Urinary bladder (tissue), 4 donors: ENCODE measurements around the gene NECAB3. TPM values are rescaled to one million over a fixed set of nuclear protein-coding genes. Genes with fewer than 3 reads are reported as not detected.

Experiments
- DNase-seq: peaks from one replicate; pipeline ENCODE4 v3.0.0-alpha.2; 2015; ENCODE audit errors: extremely low spot score
- H3K27ac ChIP-seq: one replicate; pipeline ENCODE4 v1.5.1; 2013; ENCODE audit warnings: low read depth, mild to moderate bottlenecking, moderate library complexity
- H3K36me3 ChIP-seq: one replicate; pipeline ENCODE4 v1.6.1; 2013; ENCODE audit warnings: mild to moderate bottlenecking, moderate library complexity; ENCODE audit not compliant: insufficient read depth
- H3K4me1 ChIP-seq: one replicate; pipeline ENCODE4 v1.6.1; 2013; ENCODE audit warnings: mild to moderate bottlenecking, moderate library complexity; ENCODE audit not compliant: insufficient read depth
- H3K4me3 ChIP-seq: one replicate; pipeline ENCODE4 v1.5.1; 2013; ENCODE audit warnings: low read depth, low read length
- WGBS: extraction: QIAGEN DNeasy Blood & Tissue Kit; methylation state at CpG from one replicate; pipeline ENCODE4 v1.1.7; 2013; 5-methylcytosine and 5-hydroxymethylcytosine counted together
- polyA plus RNA-seq: library from polyadenylated mRNA; stranded (reverse); fragments of 200-250 nt; gene quantifications from one replicate; pipeline ENCODE4 v1.2.3, GENCODE V29; 2013
- total RNA-seq: library from RNA; depleted of rRNA; stranded (reverse); fragments of >200 nt; gene quantifications from one replicate; pipeline ENCODE4 v1.2.3, GENCODE V29; 2014
- donor health status: healthy with polysubstance abuse.
- donor health status: healthy.

Gene NECAB3
- total and polyA plus RNA-seq, 2 donors, result 18.6 to 33.4 TPM

DNA sequence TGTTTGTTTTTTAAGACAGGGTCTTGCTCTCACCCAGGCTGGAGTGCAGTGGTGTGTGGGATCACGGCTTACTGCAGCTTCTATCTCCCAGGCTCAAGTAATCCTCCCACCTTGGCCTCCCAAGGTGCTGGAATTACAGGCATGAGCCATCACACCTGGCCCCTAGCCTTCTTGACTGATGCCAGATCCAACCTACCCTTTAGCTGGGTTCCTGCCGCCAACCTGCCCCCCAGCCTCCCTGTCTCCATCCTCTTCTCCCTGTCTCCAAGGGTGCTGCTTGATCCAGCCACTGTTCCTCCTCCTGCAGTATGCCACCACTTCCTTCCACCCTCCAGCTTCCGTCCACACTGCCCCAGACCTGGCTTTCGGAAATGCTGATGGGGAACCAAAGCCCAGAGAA is 15.3 kb downstream of the NECAB3 start:
- 94% methylated on average over 4 of the region's 4 CpGs for WGBS
- Histone ChIP-seq H3K4me1 (no peaks in the 10 kb centered on the region), H3K36me3 (peaks cover 6% of the 10 kb centered on the region), H3K4me3 (no peak overlapping the region), H3K27ac (no peak overlapping the region)
- no peak for DNase-seq

DNA sequence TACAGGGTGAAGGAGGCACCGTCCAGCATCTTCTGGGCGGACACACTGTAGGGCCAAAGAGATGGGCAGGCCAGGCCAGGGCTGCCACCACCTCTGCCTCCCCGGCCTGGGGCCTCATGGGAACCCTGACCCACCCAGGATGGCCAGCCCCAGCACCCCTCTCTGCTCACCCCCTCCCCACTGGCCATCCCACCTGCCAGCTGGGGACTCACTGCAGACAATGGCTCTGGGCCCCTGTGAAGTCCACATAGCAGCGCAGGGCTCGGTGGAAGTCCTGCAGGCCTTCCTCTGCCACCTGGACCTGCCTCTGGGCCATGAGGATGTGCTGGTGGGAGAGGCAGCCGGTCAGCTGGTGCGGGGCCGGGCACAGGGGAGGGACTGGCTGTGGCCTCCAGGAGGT is 15.7 kb downstream of the NECAB3 start:
- H3K36me3 ChIP-seq, result peaks cover 6% of the 10 kb centered on the region
- DNase-seq, result no peak
- no peak overlapping the region for H3K27ac ChIP-seq
- no peak overlapping the region for H3K4me3 ChIP-seq
- H3K4me1 ChIP-seq, result no peaks in the 10 kb centered on the region
- WGBS, result 96% methylated on average over 8 of the region's 8 CpGs

DNA sequence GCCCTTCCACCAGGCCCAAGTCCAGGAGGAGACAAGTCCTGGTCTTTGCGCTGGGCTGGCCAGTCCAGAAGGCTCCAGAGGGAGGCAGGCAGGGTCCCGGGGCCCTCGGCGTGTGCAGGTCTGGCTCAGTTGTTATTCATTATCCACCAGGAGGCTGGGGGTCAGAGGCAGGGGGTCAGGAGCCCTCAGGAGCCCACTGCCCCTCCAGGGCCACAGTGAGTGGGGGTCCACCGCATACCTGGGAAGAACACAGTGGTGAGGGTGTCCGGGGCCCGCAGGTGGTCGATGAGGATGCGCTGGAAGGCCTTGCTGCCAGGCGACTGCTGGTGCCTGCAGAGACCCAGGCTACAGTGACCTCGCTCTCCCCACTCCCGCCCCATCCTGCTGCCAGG is 16.5 kb downstream of the NECAB3 start:
- H3K36me3 ChIP-seq, result peaks cover 6% of the 10 kb centered on the region
- DNase-seq, result no peak
- H3K4me1 ChIP-seq, result no peaks in the 10 kb centered on the region
- no peak overlapping the region for H3K4me3 ChIP-seq
- H3K27ac ChIP-seq, result no peak overlapping the region
- WGBS, result 94% methylated on average over 12 of the region's 12 CpGs

GRCh38 chr20:33656783-33657703 is 17.2 kb downstream of the NECAB3 start:
- DNase-seq, result no peak
- WGBS, result 92% methylated on average over 17 of the region's 17 CpGs
- H3K27ac ChIP-seq, result no peak overlapping the region

GRCh38 chr20:33656010-33656782 is 18.0 kb downstream of the NECAB3 start:
- whole genome bisulfite sequencing, result 95% methylated on average over 10 of the region's 10 CpGs
- Histone ChIP-seq H3K4me1 (no peaks in the 10 kb centered on the region), H3K36me3 (peaks cover 6% of the 10 kb centered on the region), H3K27ac (no peak overlapping the region), H3K4me3 (no peak overlapping the region)
- DNase-seq, result no peak

More at GRCh38 chr20:33656783-33657703, 17.2 kb downstream of the NECAB3 start:
- Histone ChIP-seq H3K4me3 (no peak overlapping the region), H3K36me3 (peaks cover 6% of the 10 kb centered on the region), H3K4me1 (no peaks in the 10 kb centered on the region)

- WGBS, result 50% methylated on average over 4 of the region's 4 CpGs
- DNase-seq, result no peak
- peaks cover 6% of the 10 kb centered on the region for H3K36me3 ChIP-seq
These were observed 19.1 kb downstream of the NECAB3 start for GRCh38 chr20:33655164-33655563.

DNA sequence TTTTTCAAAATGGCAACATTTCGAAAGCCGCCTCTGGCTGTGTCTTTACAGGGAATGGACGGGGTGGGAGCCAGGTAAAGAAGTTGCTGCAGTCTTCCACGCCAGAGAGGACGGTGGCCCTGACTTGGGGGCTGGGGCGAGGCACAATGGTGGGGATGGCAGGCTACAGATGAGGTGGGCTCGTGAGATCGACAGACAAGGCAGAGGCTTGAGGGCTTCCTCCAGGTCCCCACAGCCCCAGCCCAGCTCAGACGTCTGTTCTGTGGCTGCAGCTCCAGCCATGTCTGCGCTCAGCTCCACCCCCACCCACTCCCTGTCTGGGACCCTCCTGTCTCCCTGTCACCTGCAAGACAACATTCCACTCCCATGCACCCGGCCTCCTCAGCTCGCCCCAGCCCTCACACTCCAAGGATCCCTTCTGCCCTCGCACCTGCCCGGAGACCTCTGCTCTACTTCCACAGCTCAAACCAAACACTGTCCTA is 19.5 kb downstream of the NECAB3 start:
- H3K4me1 ChIP-seq, result no peaks in the 10 kb centered on the region
- 67% methylated on average over 14 of the region's 14 CpGs for WGBS
- DNase-seq, result no peak
- H3K27ac ChIP-seq, result no peak overlapping the region
- H3K4me3 ChIP-seq, result no peak overlapping the region
- peaks cover 6% of the 10 kb centered on the region for H3K36me3 ChIP-seq

More at GRCh38 chr20:33655164-33655563, 19.1 kb downstream of the NECAB3 start:
- no peak overlapping the region for H3K4me3 ChIP-seq
- no peak overlapping the region for H3K27ac ChIP-seq
- no peaks in the 10 kb centered on the region for H3K4me1 ChIP-seq

DNA sequence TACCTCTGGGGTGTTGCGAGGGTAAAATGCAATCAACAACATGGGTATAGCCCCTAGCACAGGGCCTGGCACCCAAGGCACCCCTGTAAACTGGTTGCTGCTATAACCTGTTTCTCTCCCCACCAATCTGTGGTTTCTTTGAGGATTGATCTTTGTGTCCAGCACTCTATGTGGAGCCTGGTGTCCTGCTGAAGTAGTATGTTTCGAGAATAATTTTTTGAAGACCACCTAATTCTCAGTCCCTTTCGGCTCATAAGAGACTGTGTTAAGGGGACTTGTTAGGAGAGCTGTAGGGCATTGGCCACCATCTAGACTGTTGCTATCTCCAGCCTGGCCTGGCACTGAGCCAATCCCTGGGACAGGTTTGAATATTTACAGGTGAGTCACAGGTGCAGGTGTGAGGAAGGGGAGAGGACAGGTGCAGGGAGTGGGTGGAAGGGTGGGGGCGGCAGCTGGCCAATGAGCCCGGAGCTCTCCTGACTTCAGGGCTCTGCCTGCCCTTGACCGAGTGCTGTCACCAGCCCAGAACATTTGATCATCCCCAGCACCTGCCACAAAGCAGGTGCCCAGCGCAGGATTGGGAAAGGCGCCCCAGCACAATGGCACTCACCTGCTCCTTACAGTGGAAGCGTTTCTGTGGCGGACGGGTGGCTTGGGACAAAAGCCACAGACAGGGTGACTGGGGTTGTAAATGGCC is 20.2 kb downstream of the NECAB3 start:
- no peak for DNase-seq
- Histone ChIP-seq H3K4me1 (no peaks in the 10 kb centered on the region), H3K36me3 (peaks cover 4% of the 10 kb centered on the region), H3K4me3 (no peak overlapping the region), H3K27ac (no peak overlapping the region)
- WGBS, result 80% methylated on average over 11 of the region's 11 CpGs

DNA sequence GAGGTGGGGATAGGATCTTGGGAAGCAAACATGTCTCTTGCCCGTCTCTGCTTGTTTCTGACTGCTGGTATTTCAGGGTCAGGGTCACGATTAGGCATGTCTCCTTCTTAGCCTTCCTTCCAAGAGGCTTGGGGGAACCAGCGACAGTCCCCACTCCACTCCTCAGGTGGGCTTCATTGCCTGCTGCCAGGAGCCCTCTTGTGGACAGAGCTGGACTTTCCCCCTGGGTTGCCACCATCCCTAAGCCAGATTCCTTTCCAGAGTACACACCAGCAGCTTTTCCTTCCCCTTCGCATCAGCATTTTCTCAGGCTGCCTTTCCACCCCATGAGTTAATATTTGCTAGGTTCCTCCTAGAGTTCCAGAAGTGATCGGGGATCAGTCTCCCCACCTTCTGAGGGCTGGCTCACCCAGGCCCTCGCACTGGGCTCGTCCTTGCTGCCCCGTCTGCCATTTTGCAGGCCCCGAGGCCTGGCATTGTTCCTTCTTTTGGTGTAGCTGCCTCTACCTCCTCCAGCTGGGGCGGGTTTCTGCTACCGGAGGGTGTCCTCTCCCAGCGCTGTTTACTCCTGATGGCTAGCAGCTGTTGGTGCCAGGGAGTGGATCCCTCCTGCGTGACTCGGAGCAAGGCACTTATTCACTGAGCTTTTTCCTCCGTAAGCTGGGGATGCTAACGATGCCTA is 20.9 kb downstream of the NECAB3 start:
- Histone ChIP-seq H3K27ac (no peak overlapping the region), H3K4me3 (no peak overlapping the region), H3K36me3 (no peaks in the 10 kb centered on the region), H3K4me1 (no peaks in the 10 kb centered on the region)
- WGBS, result 22% methylated on average over 16 of the region's 16 CpGs
- DNase-seq, result no peak

DNA sequence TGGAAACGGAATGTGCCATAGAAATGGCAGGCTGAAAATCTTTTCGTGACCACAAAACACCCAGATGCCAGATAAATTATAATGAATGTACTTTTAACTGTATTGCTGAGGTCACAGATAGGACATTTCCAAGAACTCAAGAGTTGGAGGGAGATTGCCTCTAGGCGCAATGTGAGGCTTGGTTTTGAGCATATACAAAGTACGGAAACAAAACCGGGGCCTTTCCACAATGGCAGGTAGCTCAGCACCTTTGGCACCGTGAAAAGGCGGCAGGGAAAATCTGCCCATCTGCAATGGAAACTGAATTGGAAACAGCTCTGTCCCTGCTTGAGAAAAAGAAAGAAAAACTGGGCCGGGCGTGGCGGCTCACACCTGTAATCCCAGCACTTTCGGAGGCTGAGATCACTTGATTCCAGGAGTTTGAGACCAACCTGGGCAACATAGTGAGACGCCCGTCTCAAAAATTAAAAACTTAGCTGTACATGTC is 22.6 kb downstream of the NECAB3 start:
- no peaks in the 10 kb centered on the region for H3K4me1 ChIP-seq
- peak overlapping the region; percentile 19 for H3K27ac ChIP-seq
- H3K4me3 ChIP-seq, result no peak overlapping the region
- WGBS, result 80% methylated on average over 13 of the region's 13 CpGs
- H3K36me3 ChIP-seq, result no peaks in the 10 kb centered on the region
- DNase-seq, result no peak

GRCh38 chr20:33650753-33651561 is 23.3 kb downstream of the NECAB3 start:
- no peaks in the 10 kb centered on the region for H3K36me3 ChIP-seq
- WGBS, result 74% methylated on average over 10 of the region's 10 CpGs

GRCh38 chr20:33650111-33650752 is 24.0 kb downstream of the NECAB3 start:
- H3K36me3 ChIP-seq, result no peaks in the 10 kb centered on the region
- H3K4me3 ChIP-seq, result no peak overlapping the region
- H3K4me1 ChIP-seq, result no peaks in the 10 kb centered on the region
- 83% methylated on average over 11 of the region's 11 CpGs for WGBS
- peak overlapping the region; percentile 38 for H3K27ac ChIP-seq
- no peak for DNase-seq

More at GRCh38 chr20:33650753-33651561, 23.3 kb downstream of the NECAB3 start:
- Histone ChIP-seq H3K27ac (no peak overlapping the region), H3K4me3 (no peak overlapping the region), H3K4me1 (no peaks in the 10 kb centered on the region)
- DNase-seq, result no peak
